H9 (cell line): ENCODE measurements around the gene CCZ1. TPM values are rescaled to one million over a fixed set of nuclear protein-coding genes. Genes with fewer than 3 reads are reported as not detected.
"Not testable (repeated sequence)": the region's sequence is repeated elsewhere in the genome, so short reads cannot be mapped to it uniquely, and the experiment has no call there.

Experiments
- DNase-seq: peaks from one replicate; pipeline ENCODE4 v3.0.0-alpha.2; 2017
- H2AFZ ChIP-seq: one replicate; pipeline ENCODE4 v1.6.1; 2013; ENCODE audit warnings: mild to moderate bottlenecking, low read length, control low read depth, moderate library complexity
- H2AK5ac ChIP-seq: 2 replicates; pipeline ENCODE4 v1.6.1; 2013; ENCODE audit warnings: low read length, control low read depth, mixed read lengths; ENCODE audit not compliant: insufficient read length
- H2BK120ac ChIP-seq: one replicate; pipeline ENCODE4 v1.6.1; 2013; ENCODE audit warnings: low read depth, mild to moderate bottlenecking, low read length, control low read depth, inconsistent platforms; ENCODE audit not compliant: poor library complexity, severe bottlenecking
- H2BK12ac ChIP-seq: 2 replicates; pipeline ENCODE4 v1.6.1; 2013; ENCODE audit warnings: low read length, control low read depth, mixed read lengths, low read depth; ENCODE audit not compliant: insufficient read length
- H2BK15ac ChIP-seq: 2 replicates; pipeline ENCODE4 v1.6.1; 2013; ENCODE audit warnings: low read depth, low read length, control low read depth
- H2BK20ac ChIP-seq: one replicate; pipeline ENCODE4 v1.6.1; 2013; ENCODE audit warnings: low read depth, mild to moderate bottlenecking, low read length, control low read depth, inconsistent platforms; ENCODE audit not compliant: poor library complexity, severe bottlenecking
- H2BK5ac ChIP-seq: 2 replicates; pipeline ENCODE4 v1.6.1; 2013; ENCODE audit warnings: low read length, control low read depth, mixed read lengths; ENCODE audit not compliant: insufficient read length
- H3K14ac ChIP-seq: 2 replicates; pipeline ENCODE4 v1.6.1; 2013; ENCODE audit warnings: low read length, control low read depth; ENCODE audit not compliant: insufficient read depth
- H3K18ac ChIP-seq: 2 replicates; pipeline ENCODE4 v1.6.1; 2013; ENCODE audit warnings: low read depth, mild to moderate bottlenecking, mixed read lengths, low read length, control low read depth; ENCODE audit not compliant: insufficient read length
- H3K23ac ChIP-seq: 2 replicates; pipeline ENCODE4 v1.6.1; 2013; ENCODE audit warnings: low read length, control low read depth, mixed read lengths, low read depth; ENCODE audit not compliant: insufficient read length
- H3K23me2 ChIP-seq: 2 replicates; pipeline ENCODE4 v1.6.1; 2013; ENCODE audit warnings: low read depth, mild to moderate bottlenecking, mixed read lengths, low read length, control low read depth; ENCODE audit not compliant: insufficient read length, poor library complexity, severe bottlenecking
- H3K27ac ChIP-seq: 2 replicates; pipeline ENCODE4 v1.5.1; 2013; ENCODE audit warnings: low read length, control low read depth, mixed read lengths, low read depth; ENCODE audit not compliant: insufficient read length
- H3K27me3 ChIP-seq: 2 replicates; pipeline ENCODE4 v1.6.1; 2013; ENCODE audit warnings: low read length, control low read depth, inconsistent platforms; ENCODE audit not compliant: insufficient read depth
- H3K4ac ChIP-seq: 2 replicates; pipeline ENCODE4 v1.6.1; 2013; ENCODE audit warnings: low read depth, mild to moderate bottlenecking, control low read depth, inconsistent platforms, low read length, moderate library complexity
- H3K4me1 ChIP-seq: 2 replicates; pipeline ENCODE4 v1.6.1; 2013; ENCODE audit warnings: low read length, control low read depth, inconsistent platforms; ENCODE audit not compliant: insufficient read depth
- H3K4me2 ChIP-seq: 2 replicates; pipeline ENCODE4 v1.6.1; 2013; ENCODE audit warnings: low read length, control low read depth, mixed read lengths; ENCODE audit not compliant: insufficient read length, insufficient read depth
- H3K56ac ChIP-seq: 2 replicates; pipeline ENCODE4 v1.6.1; 2013; ENCODE audit warnings: low read depth, mild to moderate bottlenecking, mixed read lengths, low read length, control low read depth; ENCODE audit not compliant: insufficient read length
- H3K79me1 ChIP-seq: 2 replicates; pipeline ENCODE4 v1.6.1; 2013; ENCODE audit warnings: low read depth, mild to moderate bottlenecking, moderate library complexity, low read length, control low read depth, inconsistent platforms; ENCODE audit not compliant: insufficient read depth, poor library complexity, severe bottlenecking
- H3K79me2 ChIP-seq: 2 replicates; pipeline ENCODE4 v1.6.1; 2013; ENCODE audit warnings: low read length, control low read depth, inconsistent platforms; ENCODE audit not compliant: insufficient read depth
- H3K9ac ChIP-seq: 2 replicates; pipeline ENCODE4 v1.6.1; 2013; ENCODE audit warnings: low read length, control low read depth, mixed read lengths; ENCODE audit not compliant: insufficient read length; ENCODE audit errors: extremely low read depth
- H3K9me3 ChIP-seq: one replicate; pipeline ENCODE4 v1.6.1; 2013; ENCODE audit warnings: low read depth, low read length, inconsistent platforms; ENCODE audit not compliant: control insufficient read depth
- H3T11ph ChIP-seq: one replicate; pipeline ENCODE4 v1.6.1; 2013; ENCODE audit warnings: mild to moderate bottlenecking, low read length, control low read depth, inconsistent platforms
- H4K20me1 ChIP-seq: one replicate; pipeline ENCODE4 v1.6.1; 2013; ENCODE audit not compliant: control insufficient read depth, insufficient read length, insufficient read depth
- H4K5ac ChIP-seq: 2 replicates; pipeline ENCODE4 v1.6.1; 2013; ENCODE audit warnings: low read depth, mild to moderate bottlenecking, mixed read lengths, low read length, control low read depth; ENCODE audit not compliant: insufficient read length
- H4K8ac ChIP-seq: replicated peaks from 2 replicates; pipeline ENCODE4 v1.6.1; 2013; ENCODE audit warnings: low read length, control low read depth, mixed read lengths, low read depth; ENCODE audit not compliant: insufficient read length
- H4K91ac ChIP-seq: 2 replicates; pipeline ENCODE4 v1.6.1; 2013; ENCODE audit warnings: low read depth, mild to moderate bottlenecking, moderate library complexity, mixed read lengths, low read length, control low read depth; ENCODE audit not compliant: insufficient read length
- H3K27ac Mint-ChIP-seq, 3 experiments: 2 replicates in 2 of 3; 3 replicates in 1 of 3; pipeline ENCODE4 v1.8.0; 2020 to 2021; ENCODE audit warnings: mixed read lengths in 3 of 3, mild to moderate bottlenecking in 1 of 3, moderate library complexity in 1 of 3
- H3K27me3 Mint-ChIP-seq: 2 replicates; pipeline ENCODE4 v1.8.0; 2021; ENCODE audit warnings: low read depth, mild to moderate bottlenecking, moderate library complexity, mixed read lengths
- H3K36me3 Mint-ChIP-seq, 3 experiments: 2 replicates in 2 of 3; 3 replicates in 1 of 3; pipeline ENCODE4 v1.8.0; 2020 to 2021; ENCODE audit warnings: low read depth in 3 of 3, mixed read lengths in 3 of 3; ENCODE audit not compliant: insufficient read depth in 1 of 3
- H3K4me1 Mint-ChIP-seq, 2 experiments: 2 replicates each; pipeline ENCODE4 v1.8.0; 2020; ENCODE audit warnings: mixed read lengths in 2 of 2
- H3K4me3 Mint-ChIP-seq, 2 experiments: 2 replicates in 1 of 2; 3 replicates in 1 of 2; pipeline ENCODE4 v1.8.0; 2020 to 2021; ENCODE audit warnings: mild to moderate bottlenecking in 2 of 2, mixed read lengths in 2 of 2, moderate library complexity in 1 of 2
- H3K9me3 Mint-ChIP-seq, 2 experiments: 2 replicates in 1 of 2; 3 replicates in 1 of 2; pipeline ENCODE4 v1.8.0; 2020; ENCODE audit warnings: mild to moderate bottlenecking in 2 of 2, mixed read lengths in 2 of 2, moderate library complexity in 1 of 2
- WGBS: extraction: QIAGEN DNeasy Blood & Tissue Kit; methylation state at CpG from one replicate; pipeline ENCODE4 v1.1.7; 2013; ENCODE audit warnings: missing lambda C conversion rate, low lambda C conversion rate, mixed read lengths; ENCODE audit not compliant: insufficient read length; ENCODE audit errors: extremely low coverage; 5-methylcytosine and 5-hydroxymethylcytosine counted together
- total RNA-seq: library from RNA; stranded (reverse); gene quantifications from 2 replicates; pipeline ENCODE4 v1.2.1, GENCODE V29; 2021

CCZ1 gene
- total RNA-seq, 1 experiment from 2014 or later: 139 TPM

- not testable (repeated sequence) for H3K4ac ChIP-seq, H3K9ac ChIP-seq, H3K56ac ChIP-seq, H3K27ac ChIP-seq, H2BK120ac ChIP-seq, H2AFZ ChIP-seq, H3K27ac Mint-ChIP-seq, H3K4me3 Mint-ChIP-seq, H3K14ac ChIP-seq, H4K5ac ChIP-seq, H2BK15ac ChIP-seq, H2BK12ac ChIP-seq, H3K4me1 ChIP-seq, H3K27me3 ChIP-seq, H3K4me1 Mint-ChIP-seq, H3K23ac ChIP-seq, H3K23me2 ChIP-seq, H3K9me3 ChIP-seq, H3K18ac ChIP-seq, H3K9me3 Mint-ChIP-seq, H3K27me3 Mint-ChIP-seq, H4K91ac ChIP-seq, H3T11ph ChIP-seq, H4K8ac ChIP-seq, H2BK20ac ChIP-seq, H2BK5ac ChIP-seq, H3K79me1 ChIP-seq, H3K4me2 ChIP-seq, H2AK5ac ChIP-seq, H4K20me1 ChIP-seq, H3K79me2 ChIP-seq, DNase-seq
- WGBS: no CpG with 5 or more reads among the region's 6 CpGs
- H3K36me3 Mint-ChIP-seq: peaks cover 3 to 26% (median 12%) of the 10 kb centered on the region in 3 experiments; a peak in 5 of 7 replicates
Observed at GRCh38 chr7:5908835-5909234, 10.3 kb downstream of the CCZ1 start.

- not testable (repeated sequence) for H3K27me3 ChIP-seq, H3K36me3 Mint-ChIP-seq
Observed at GRCh38 chr7:5916529-5916928, 18.0 kb downstream of the CCZ1 start.

More at GRCh38 chr7:5916529-5916928, 18.0 kb downstream of the CCZ1 start:
- H3K23me2 ChIP-seq, H3K9me3 ChIP-seq, H2BK15ac ChIP-seq, H3K9me3 Mint-ChIP-seq, DNase-seq, H3K79me1 ChIP-seq, H2BK20ac ChIP-seq, H3K4me1 Mint-ChIP-seq, H3K56ac ChIP-seq, H4K5ac ChIP-seq, H3K18ac ChIP-seq, H2AFZ ChIP-seq, H3K23ac ChIP-seq, H3K27ac ChIP-seq, H3K14ac ChIP-seq, H3K4ac ChIP-seq, H3K27me3 Mint-ChIP-seq, H4K91ac ChIP-seq, H3K4me3 Mint-ChIP-seq, H3K27ac Mint-ChIP-seq, H4K20me1 ChIP-seq, H2BK12ac ChIP-seq, H4K8ac ChIP-seq, H3T11ph ChIP-seq, H3K4me1 ChIP-seq, H2BK120ac ChIP-seq, H3K79me2 ChIP-seq, H2AK5ac ChIP-seq, H3K9ac ChIP-seq, H3K4me2 ChIP-seq, H2BK5ac ChIP-seq: not testable (repeated sequence)
- no CpG with 5 or more reads among the region's 6 CpGs for WGBS
